Stimulated activated CD4-positive, alpha-beta T cell treated with anti-CD3 and anti-CD28 coated beads, Interleukin-4, amount 100 ng/mL, for 24 hours (primary cell): ENCODE data around the gene MAGEA3.
"Not testable (repeated sequence)": the region's sequence is repeated elsewhere in the genome, so short reads cannot be mapped to it uniquely, and the experiment has no call there.

Experiments
- DNase-seq: peaks from one replicate; pipeline ENCODE4 v3.0.0-alpha.2; 2020

The MAGEA3 gene

DNA sequence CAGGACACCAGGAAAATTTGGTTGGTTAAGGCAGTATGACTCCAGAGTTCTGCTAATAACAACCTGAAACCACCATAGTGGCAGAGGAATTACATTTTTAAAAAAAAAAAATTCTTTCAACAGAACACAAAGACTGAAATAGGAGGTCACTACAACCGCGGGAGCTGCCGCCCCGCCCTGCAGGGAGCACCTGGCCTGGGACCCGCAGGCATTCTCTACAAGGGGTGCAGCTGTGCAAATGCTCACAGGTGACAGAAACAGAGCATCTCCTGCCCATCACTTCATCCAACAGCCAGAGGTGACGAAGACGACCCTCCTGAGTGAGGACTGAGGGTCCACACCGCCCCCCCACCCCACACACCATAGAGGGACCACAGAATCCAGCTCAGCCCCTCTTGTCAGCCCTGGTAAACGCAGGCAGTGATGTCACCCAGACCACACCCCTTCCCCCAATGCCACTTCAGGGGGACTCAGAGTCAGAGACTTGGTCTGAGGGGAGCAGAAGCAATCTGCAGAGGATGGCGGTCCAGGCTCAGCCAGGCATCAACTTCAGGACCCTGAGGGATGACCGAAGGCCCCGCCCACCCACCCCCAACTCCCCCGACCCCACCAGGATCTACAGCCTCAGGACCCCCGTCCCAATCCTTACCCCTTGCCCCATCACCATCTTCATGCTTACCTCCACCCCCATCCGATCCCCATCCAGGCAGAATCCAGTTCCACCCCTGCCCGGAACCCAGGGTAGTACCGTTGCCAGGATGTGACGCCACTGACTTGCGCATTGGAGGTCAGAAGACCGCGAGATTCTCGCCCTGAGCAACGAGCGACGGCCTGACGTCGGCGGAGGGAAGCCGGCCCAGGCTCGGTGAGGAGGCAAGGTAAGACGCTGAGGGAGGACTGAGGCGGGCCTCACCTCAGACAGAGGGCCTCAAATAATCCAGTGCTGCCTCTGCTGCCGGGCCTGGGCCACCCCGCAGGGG lies at the start of gene MAGEA3:
TSS of gene MAGEA3 (plus strand) at position 843 of the 980 bp plus-strand sequence. CDS start 2,039 bp downstream, outside the sequence.
- not testable (repeated sequence) for DNase-seq

- no peak for DNase-seq
These were observed 46.5 kb upstream of the MAGEA3 start for GRCh38 chrX:152652060-152652459.

GRCh38 chrX:152652467-152652866 lies 46.1 kb upstream of the MAGEA3 start:
- no peak for DNase-seq

DNA sequence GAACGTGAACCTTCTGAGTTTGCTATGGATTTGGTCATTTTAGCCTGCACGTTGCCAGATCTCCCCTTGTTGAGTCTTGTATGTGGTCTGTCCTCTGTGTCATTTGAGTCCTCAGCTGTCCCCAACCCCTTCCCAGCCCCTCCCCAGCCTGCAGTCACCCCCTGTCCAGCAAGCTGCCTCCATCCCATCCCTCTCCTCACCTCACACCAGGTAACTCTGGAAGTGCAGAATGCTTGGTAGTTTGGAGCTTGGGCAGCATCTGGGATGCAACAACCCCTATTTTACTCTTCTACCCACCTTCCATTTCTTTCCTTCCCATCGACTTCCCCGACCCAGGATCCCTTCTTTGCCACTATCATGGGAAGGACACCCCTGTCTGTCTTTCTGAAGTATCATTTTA lies 42.5 kb upstream of the MAGEA3 start:
- no peak for DNase-seq

- DNase-seq, result no peak
These were observed 41.7 kb upstream of the MAGEA3 start for GRCh38 chrX:152656890-152657289.

GRCh38 chrX:152658302-152658701 lies 40.3 kb upstream of the MAGEA3 start:
- DNase-seq, result no peak

- no peak for DNase-seq
These were observed 35.5 kb upstream of the MAGEA3 start for GRCh38 chrX:152663086-152663485.

DNA sequence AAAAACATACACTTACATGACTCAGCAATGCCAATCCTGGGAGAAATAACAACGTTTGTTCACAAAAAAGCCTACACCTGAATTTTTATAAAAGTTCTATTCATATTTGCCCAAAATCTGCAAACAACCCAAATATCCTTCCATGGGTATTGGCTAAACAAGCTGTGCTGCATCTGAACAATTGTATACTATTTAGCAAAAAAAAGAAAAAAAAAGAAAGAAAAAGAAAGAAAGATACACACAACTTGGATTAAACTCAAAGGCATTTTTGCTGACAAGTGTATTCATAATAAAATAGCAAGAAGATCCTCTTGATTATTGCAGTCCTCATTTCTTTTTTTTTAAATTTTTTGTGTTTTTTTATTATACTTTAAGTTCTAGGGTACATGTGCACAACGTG lies 24.5 kb upstream of the MAGEA3 start:
- DNase-seq, result no peak

GRCh38 chrX:152674652-152675051 lies 23.9 kb upstream of the MAGEA3 start:
- not testable (repeated sequence) for DNase-seq

GRCh38 chrX:152681012-152681411 lies 17.6 kb upstream of the MAGEA3 start:
- not testable (repeated sequence) for DNase-seq

- not testable (repeated sequence) for DNase-seq
These were observed 1.8 kb downstream of the MAGEA3 start for GRCh38 chrX:152700390-152700789.

- DNase-seq, result not testable (repeated sequence)
These were observed 7.9 kb downstream of the MAGEA3 start for GRCh38 chrX:152706500-152706899.

GRCh38 chrX:152709173-152709572 lies 10.6 kb downstream of the MAGEA3 start, which contains the start of gene CSAG2:
TSS of gene CSAG2 (minus strand) at chrX:152709273. CDS start at chrX:152709112, 161 bp downstream.
- DNase-seq, result not testable (repeated sequence)

DNA sequence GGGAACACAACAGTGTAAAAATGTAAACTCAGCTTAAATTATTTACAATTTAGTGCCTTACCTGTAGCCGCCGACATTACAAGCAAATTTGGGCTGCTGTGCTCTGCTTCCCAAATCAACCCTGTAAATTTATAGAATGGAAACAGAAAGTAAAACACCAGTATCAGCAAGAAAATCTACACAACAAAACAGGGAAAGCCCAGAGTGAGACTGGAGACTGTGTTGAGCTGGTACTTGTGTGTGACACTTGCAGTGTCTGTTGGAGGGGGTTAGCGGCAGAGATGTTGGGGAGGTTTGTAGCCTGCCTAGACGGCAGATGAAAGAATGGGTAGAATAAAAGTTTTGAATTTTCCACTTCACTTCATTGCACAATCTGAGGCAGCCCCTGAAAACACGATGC lies 14.6 kb downstream of the MAGEA3 start:
- DNase-seq, result not testable (repeated sequence)

DNA sequence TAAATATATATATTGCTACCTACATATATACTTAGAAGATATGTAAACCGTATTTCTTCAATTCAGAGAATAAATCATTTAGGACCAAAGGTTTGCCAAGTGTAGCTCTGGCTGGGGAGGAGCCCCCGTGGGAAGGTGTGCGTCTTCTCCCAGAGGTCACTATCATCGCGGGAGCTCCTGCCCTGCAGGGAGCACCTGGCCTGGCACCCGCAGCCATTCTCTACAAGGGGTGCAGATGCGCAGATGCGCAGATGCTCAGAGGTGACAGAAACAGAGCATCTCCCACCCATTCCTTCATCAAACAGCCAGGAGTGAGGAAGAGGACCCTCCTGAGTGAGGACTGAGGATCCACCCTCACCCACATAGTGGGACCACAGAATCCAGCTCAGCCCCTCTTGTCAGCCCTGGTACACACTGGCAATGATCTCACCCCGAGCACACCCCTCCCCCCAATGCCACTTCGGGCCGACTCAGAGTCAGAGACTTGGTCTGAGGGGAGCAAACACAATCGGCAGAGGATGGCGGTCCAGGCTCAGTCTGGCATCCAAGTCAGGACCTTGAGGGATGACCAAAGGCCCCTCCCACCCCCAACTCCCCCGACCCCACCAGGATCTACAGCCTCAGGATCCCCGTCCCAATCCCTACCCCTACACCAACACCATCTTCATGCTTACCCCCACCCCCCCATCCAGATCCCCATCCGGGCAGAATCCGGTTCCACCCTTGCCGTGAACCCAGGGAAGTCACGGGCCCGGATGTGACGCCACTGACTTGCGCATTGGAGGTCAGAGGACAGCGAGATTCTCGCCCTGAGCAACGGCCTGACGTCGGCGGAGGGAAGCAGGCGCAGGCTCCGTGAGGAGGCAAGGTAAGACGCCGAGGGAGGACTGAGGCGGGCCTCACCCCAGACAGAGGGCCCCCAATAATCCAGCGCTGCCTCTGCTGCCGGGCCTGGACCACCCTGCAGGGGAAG lies 15.5 kb downstream of the MAGEA3 start, which contains the start of gene MAGEA2B:
TSS of gene MAGEA2B (plus strand) at position 814 of the 973 bp plus-strand sequence. CDS start 2,479 bp downstream, outside the sequence.
- DNase-seq, result not testable (repeated sequence)

- no peak for DNase-seq
These were observed 26.8 kb downstream of the MAGEA3 start for GRCh38 chrX:152725409-152725808.

DNA sequence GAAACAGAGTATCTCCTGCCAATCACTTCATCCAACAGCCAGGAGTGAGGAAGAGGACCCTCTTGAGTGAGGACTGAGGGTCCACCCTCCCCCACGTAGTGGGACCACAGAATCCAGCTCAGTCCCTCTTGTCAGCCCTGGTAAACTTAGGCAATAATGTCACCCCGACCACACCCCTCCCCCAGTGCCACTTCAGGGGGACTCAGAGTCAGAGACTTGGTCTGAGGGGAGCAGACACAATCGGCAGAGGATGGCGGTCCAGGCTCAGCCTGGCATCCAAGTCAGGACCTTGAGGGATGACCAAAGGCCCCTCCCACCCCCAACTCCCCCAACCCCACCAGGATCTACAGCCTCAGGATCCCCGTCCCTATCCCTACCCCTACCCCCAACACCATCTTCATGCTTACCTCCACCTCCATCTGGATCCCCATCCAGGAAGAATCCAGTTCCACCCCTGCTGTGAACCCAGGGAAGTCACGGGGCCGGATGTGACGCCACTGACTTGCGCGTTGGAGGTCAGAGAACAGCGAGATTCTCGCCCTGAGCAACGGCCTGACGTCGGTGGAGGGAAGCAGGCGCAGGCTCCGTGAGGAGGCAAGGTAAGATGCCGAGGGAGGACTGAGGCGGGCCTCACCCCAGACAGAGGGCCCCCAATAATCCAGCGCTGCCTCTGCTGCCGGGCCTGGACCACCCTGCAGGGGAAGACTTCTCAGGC lies 34.8 kb downstream of the MAGEA3 start, which contains the start of the genes CSAG1 and MAGEA12:
TSS of gene CSAG1 (minus strand) at position 461 of the 715 bp plus-strand sequence. CDS start 1,261 bp downstream, outside the sequence.
TSS of gene MAGEA12 (plus strand) at position 497 of the 715 bp plus-strand sequence. CDS start 2,405 bp downstream, outside the sequence.
- no peak for DNase-seq

- DNase-seq, result not testable (repeated sequence)
These were observed 35.7 kb downstream of the MAGEA3 start for GRCh38 chrX:152734143-152734858.

GRCh38 chrX:152735101-152735500 lies 36.5 kb downstream of the MAGEA3 start:
- DNase-seq, result no peak

- no peak for DNase-seq
These were observed 37.4 kb downstream of the MAGEA3 start for GRCh38 chrX:152735860-152736511.
